HepG2 (cell line): ENCODE measurements around the gene TTLL11. TPM values are rescaled to one million over a fixed set of nuclear protein-coding genes. Genes with fewer than 3 reads are reported as not detected.

ENCODE experiments used
- ATAC-seq: fragments of 200-7000 bp; cut with Tn5 transposase; 3 replicates; pipeline ENCODE4 v1.9.1; 2020; ENCODE audit warnings: mild to moderate bottlenecking, moderate library complexity
- BruUV-seq: library from RNA; stranded (reverse); fragments of 400-500 nt; replicated peaks from 2 replicates; lab custom pipeline; 2021; lab: Mats Ljungman, UMichigan
- CTCF ChIA-PET: fragments of 300-600 bp; formaldehyde crosslinking; extraction: SDS; loops from one replicate; lab custom pipeline; 2021; ENCODE audit warnings: low total read pairs, inconsistent platforms, low intra/inter-chr PET ratio; lab: Yijun Ruan, JAX
- POLR2A ChIA-PET: fragments of 350-600 bp; sonication (Branson Sonifier 250); formaldehyde crosslinking; loops from one replicate; lab custom pipeline; 2020; ENCODE audit warnings: antibody characterized with exemption, inconsistent platforms; lab: Yijun Ruan, JAX
- DNase-seq: peaks from one replicate; pipeline ENCODE4 v3.0.0-alpha.2; 2015; ENCODE audit warnings: low spot score
- FAIRE-seq: peaks from 3 replicates; lab custom pipeline; 2011; peaks lifted over from hg19 to GRCh38; lab: Jason Lieb, UNC
- H2AFZ ChIP-seq: one replicate; pipeline ENCODE4 v1.6.1; 2011; ENCODE audit warnings: low read length, inconsistent platforms
- H3K27ac ChIP-seq: fragments of 300-600 bp; 3 replicates; pipeline ENCODE4 v1.8.0; 2011; ENCODE audit warnings: mixed run types, mild to moderate bottlenecking, mixed read lengths, low read length, inconsistent platforms; ENCODE audit not compliant: insufficient read depth; ENCODE audit errors: extremely low read length
- H3K27me3 ChIP-seq, 2 experiments: fragments of 200-600 bp in 1 of 2; 2 replicates in 1 of 2; 3 replicates in 1 of 2; pipeline versions ENCODE4 v1.6.0 to v1.8.0; 2011; ENCODE audit warnings: low read length in 2 of 2, mild to moderate bottlenecking in 2 of 2, moderate library complexity in 2 of 2, inconsistent platforms in 1 of 2; ENCODE audit not compliant: insufficient read depth in 2 of 2, control insufficient read depth in 1 of 2
- H3K36me3 ChIP-seq, 2 experiments: fragments of 200-600 bp in 1 of 2; replicated peaks in 1 of 2; 2 replicates in 1 of 2; 3 replicates in 1 of 2; pipeline versions ENCODE4 v1.5.1 to v1.8.0; 2011; ENCODE audit warnings: low read length in 2 of 2, inconsistent platforms in 1 of 2; ENCODE audit not compliant: insufficient read depth in 2 of 2, control insufficient read depth in 1 of 2
- H3K4me1 ChIP-seq: 2 replicates; pipeline ENCODE4 v1.5.1; 2012; ENCODE audit warnings: low read length, inconsistent platforms; ENCODE audit not compliant: insufficient read depth
- H3K4me2 ChIP-seq: 2 replicates; pipeline ENCODE4 v1.6.0; 2011; ENCODE audit warnings: low read depth, low read length, inconsistent platforms
- H3K4me3 ChIP-seq, 3 experiments: fragments of 200-600 bp in 1 of 3; sonication (generic), shearing (Covaris generic) in 1 of 3; replicated peaks in 1 of 3; 2 replicates each; pipeline ENCODE4 v1.5.1; 2011 to 2016; ENCODE audit warnings: low read length in 3 of 3, inconsistent platforms in 2 of 3, low read depth in 2 of 3, mild to moderate bottlenecking in 2 of 3, control low read depth in 1 of 3, mixed read lengths in 1 of 3; ENCODE audit not compliant: insufficient read depth in 1 of 3
- H3K79me2 ChIP-seq: one replicate; pipeline ENCODE4 v1.6.1; 2011; ENCODE audit warnings: low read length, inconsistent platforms; ENCODE audit not compliant: insufficient read depth
- H3K9ac ChIP-seq: 2 replicates; pipeline ENCODE4 v1.6.0; 2011; ENCODE audit warnings: mild to moderate bottlenecking, low read depth, low read length, inconsistent platforms; ENCODE audit not compliant: insufficient read depth
- H3K9me3 ChIP-seq: 2 replicates; pipeline ENCODE4 v1.5.1; 2012; ENCODE audit warnings: mild to moderate bottlenecking, low read length
- H4K20me1 ChIP-seq: 2 replicates; pipeline ENCODE4 v1.6.0; 2011; ENCODE audit warnings: inconsistent platforms, mild to moderate bottlenecking, low read length, moderate library complexity; ENCODE audit not compliant: insufficient read depth
- RFXAP ChIP-seq: sonication (generic); formaldehyde crosslinking; IDR thresholded peaks from 2 replicates; pipeline ENCODE4 v1.4.0; 2020; ENCODE audit warnings: missing genetic modification reagents, borderline replicate concordance
- SOX6 ChIP-seq, 2 experiments: fragments of 450-650 bp in 1 of 2; sonication (generic) in 1 of 2; formaldehyde crosslinking in 1 of 2; IDR thresholded peaks; 2 replicates each; pipeline versions ENCODE4 v1.4.0 to v1.6.1; 2017 to 2020; ENCODE audit warnings: antibody characterized with exemption in 1 of 2, mild to moderate bottlenecking in 1 of 2, missing genetic modification reagents in 1 of 2
- TRIM24 ChIP-seq: sonication (generic); formaldehyde crosslinking; IDR thresholded peaks from 2 replicates; pipeline ENCODE4 v1.8.0; 2022; ENCODE audit warnings: mild to moderate bottlenecking, missing genetic modification reagents
- ZNF75D ChIP-seq: sonication (generic); formaldehyde crosslinking; IDR thresholded peaks from 2 replicates; pipeline ENCODE4 v1.8.1; 2023; ENCODE audit warnings: missing genetic modification reagents, mild to moderate bottlenecking, borderline replicate concordance
- WGBS: methylation state at CpG from one replicate; pipeline ENCODE4 v1.1.6; 2017; ENCODE audit warnings: low lambda C conversion rate; 5-methylcytosine and 5-hydroxymethylcytosine counted together
- in situ Hi-C: cut with HindIII; loops from 2 replicates; pipeline ENCODE4 v1.10.0; 2017; ENCODE audit warnings: low pct_unique_long_range_greater_than_20kb; ENCODE audit not compliant: extremely low pct_ligation_motif_present
- intact Hi-C: fragments of 100-400 bp; cut with micrococcal nuclease; formaldehyde crosslinking; loops from one replicate; pipeline ENCODE4 v1.10.0; 2022; ENCODE audit not compliant: unreplicated experiment
- polyA plus RNA-seq, 8 experiments: library from polyadenylated mRNA; depleted of rRNA in 3 of 8; stranded (reverse) in 7 of 8; unstranded in 1 of 8; fragments of >200 nt; fragmentation: Illumina TruSeq in 4 of 8; extraction: Trizol in 4 of 8; gene quantifications; 2 replicates each; pipeline versions ENCODE4 v1.2.1 to v1.2.3, GENCODE V29; 2011 to 2016; ENCODE audit warnings: low read depth in 4 of 8, missing spikeins in 1 of 8, mixed read lengths in 1 of 8; ENCODE audit not compliant: insufficient read depth in 1 of 8
- total RNA-seq, 5 experiments: library from RNA; depleted of rRNA; stranded (reverse); fragments of >200 nt; fragmentation: Illumina TruSeq; extraction: Trizol; gene quantifications; 2 replicates each; pipeline ENCODE4 v1.2.3, GENCODE V29; 2016; ENCODE audit warnings: low read depth in 1 of 5
- TF ChIP-seq, protein P1 (sequence below), 2 experiments: sonication (generic) in 1 of 2; formaldehyde crosslinking in 1 of 2; IDR thresholded peaks; 2 replicates each; pipeline versions ENCODE4 v1.6.1 to v1.9.0; 2014 to 2022; ENCODE audit warnings: antibody characterized with exemption in 1 of 2, borderline replicate concordance in 1 of 2, inconsistent platforms in 1 of 2, low read depth in 1 of 2, missing genetic modification reagents in 1 of 2
- TF ChIP-seq, protein P2 (sequence below): sonication (generic); formaldehyde crosslinking; IDR thresholded peaks from 2 replicates; pipeline ENCODE4 v1.4.0; 2020; ENCODE audit warnings: mild to moderate bottlenecking, missing genetic modification reagents
- TF ChIP-seq, protein P3 (sequence below): sonication (generic); formaldehyde crosslinking; IDR thresholded peaks from 2 replicates; pipeline ENCODE4 v1.8.0; 2022; ENCODE audit warnings: mild to moderate bottlenecking, missing genetic modification reagents

TTLL11 gene
- total and polyA plus RNA-seq, 2 of the 13 experiments (the other 11 are each of a cell fraction or from before 2014, with no cell fraction given): 4.5 to 5.2 TPM

DNA sequence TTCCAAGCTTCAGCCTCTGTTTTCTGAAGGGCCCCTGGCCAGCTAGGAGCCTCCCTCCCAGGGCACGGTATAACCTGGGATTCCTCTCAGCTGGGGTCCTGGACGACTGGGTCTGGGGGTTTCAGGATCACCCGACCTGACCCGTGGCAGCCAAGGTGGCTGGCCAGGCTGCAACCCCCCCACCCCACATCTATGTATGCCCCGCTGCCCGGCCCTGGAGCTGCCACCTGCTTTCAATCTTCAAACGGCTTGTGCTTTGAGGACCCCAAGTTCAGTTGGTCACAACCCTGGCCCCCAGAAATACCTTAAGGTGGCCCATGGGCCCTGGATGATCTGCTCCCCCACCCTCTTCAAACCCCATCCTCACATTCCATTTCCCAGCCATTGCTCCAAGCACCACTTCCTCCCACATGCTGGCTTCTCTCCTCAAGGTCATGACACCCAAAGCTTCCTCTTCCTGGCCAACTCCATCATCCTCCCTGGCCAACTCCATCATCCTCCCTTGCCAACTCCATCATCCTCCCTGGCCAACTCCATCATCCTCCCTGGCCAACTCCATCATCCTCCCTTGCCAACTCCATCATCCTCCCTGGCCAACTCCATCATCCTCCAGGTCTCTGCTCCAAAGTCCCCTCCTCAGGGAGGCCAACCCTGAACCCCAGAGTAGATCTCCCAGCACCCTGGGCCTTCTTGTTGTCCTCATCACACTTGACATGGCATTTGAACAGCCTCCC lies 17.2 kb upstream of the TTLL11 start:
- H3K4me3 ChIP-seq: no peak overlapping the region
- H2AFZ ChIP-seq: no peak overlapping the region
- in situ Hi-C loops (no loop called here), intact Hi-C loops (no loop called here)
- CTCF ChIA-PET: no interaction called here
- TF ChIP-seq, protein P1, sequence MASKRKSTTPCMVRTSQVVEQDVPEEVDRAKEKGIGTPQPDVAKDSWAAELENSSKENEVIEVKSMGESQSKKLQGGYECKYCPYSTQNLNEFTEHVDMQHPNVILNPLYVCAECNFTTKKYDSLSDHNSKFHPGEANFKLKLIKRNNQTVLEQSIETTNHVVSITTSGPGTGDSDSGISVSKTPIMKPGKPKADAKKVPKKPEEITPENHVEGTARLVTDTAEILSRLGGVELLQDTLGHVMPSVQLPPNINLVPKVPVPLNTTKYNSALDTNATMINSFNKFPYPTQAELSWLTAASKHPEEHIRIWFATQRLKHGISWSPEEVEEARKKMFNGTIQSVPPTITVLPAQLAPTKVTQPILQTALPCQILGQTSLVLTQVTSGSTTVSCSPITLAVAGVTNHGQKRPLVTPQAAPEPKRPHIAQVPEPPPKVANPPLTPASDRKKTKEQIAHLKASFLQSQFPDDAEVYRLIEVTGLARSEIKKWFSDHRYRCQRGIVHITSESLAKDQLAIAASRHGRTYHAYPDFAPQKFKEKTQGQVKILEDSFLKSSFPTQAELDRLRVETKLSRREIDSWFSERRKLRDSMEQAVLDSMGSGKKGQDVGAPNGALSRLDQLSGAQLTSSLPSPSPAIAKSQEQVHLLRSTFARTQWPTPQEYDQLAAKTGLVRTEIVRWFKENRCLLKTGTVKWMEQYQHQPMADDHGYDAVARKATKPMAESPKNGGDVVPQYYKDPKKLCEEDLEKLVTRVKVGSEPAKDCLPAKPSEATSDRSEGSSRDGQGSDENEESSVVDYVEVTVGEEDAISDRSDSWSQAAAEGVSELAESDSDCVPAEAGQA (IDR thresholded peaks at IDR 0.05; ENCODE audit: low read depth): no peak
- TF ChIP-seq, protein P1 (CRISPR knock-in tag; IDR thresholded peaks at IDR 0.05; ENCODE audit: borderline replicate concordance): no peak
- TF ChIP-seq TRIM24 (CRISPR knock-in tag): no peak
- no peak for TF ChIP-seq RFXAP (CRISPR knock-in tag)
- no peak for TF ChIP-seq SOX6 (IDR thresholded peaks at IDR 0.05)
- TF ChIP-seq SOX6 (CRISPR knock-in tag; IDR thresholded peaks at IDR 0.05): no peak
- no peak for TF ChIP-seq ZNF75D (CRISPR knock-in tag)
- TF ChIP-seq, protein P2, sequence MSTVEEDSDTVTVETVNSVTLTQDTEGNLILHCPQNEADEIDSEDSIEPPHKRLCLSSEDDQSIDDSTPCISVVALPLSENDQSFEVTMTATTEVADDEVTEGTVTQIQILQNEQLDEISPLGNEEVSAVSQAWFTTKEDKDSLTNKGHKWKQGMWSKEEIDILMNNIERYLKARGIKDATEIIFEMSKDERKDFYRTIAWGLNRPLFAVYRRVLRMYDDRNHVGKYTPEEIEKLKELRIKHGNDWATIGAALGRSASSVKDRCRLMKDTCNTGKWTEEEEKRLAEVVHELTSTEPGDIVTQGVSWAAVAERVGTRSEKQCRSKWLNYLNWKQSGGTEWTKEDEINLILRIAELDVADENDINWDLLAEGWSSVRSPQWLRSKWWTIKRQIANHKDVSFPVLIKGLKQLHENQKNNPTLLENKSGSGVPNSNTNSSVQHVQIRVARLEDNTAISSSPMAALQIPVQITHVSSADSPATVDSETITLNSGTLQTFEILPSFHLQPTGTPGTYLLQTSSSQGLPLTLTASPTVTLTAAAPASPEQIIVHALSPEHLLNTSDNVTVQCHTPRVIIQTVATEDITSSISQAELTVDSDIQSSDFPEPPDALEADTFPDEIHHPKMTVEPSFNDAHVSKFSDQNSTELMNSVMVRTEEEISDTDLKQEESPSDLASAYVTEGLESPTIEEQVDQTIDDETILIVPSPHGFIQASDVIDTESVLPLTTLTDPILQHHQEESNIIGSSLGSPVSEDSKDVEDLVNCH (CRISPR knock-in tag): no peak
- TF ChIP-seq, protein P3, sequence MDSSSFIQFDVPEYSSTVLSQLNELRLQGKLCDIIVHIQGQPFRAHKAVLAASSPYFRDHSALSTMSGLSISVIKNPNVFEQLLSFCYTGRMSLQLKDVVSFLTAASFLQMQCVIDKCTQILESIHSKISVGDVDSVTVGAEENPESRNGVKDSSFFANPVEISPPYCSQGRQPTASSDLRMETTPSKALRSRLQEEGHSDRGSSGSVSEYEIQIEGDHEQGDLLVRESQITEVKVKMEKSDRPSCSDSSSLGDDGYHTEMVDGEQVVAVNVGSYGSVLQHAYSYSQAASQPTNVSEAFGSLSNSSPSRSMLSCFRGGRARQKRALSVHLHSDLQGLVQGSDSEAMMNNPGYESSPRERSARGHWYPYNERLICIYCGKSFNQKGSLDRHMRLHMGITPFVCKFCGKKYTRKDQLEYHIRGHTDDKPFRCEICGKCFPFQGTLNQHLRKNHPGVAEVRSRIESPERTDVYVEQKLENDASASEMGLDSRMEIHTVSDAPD (CRISPR knock-in tag): no peak
- no peaks in the 10 kb centered on the region for H3K9me3 ChIP-seq
- DNase-seq: no peak
- no TSS peak for BruUV-seq
- POLR2A ChIA-PET: no interaction called here
- H4K20me1 ChIP-seq: no peaks in the 10 kb centered on the region
- H3K4me1 ChIP-seq: no peaks in the 10 kb centered on the region
- no peak for ATAC-seq
- no peak overlapping the region for H3K4me2 ChIP-seq
- H3K9ac ChIP-seq: no peak overlapping the region
- no peaks in the 10 kb centered on the region for H3K79me2 ChIP-seq
- no peak overlapping the region for H3K27ac ChIP-seq
- no peak for FAIRE-seq
- no peaks in the 10 kb centered on the region for H3K36me3 ChIP-seq
- WGBS: 4% methylated on average over 5 of the region's 7 CpGs
- H3K27me3 ChIP-seq: peaks cover 0 to 3% of the 10 kb centered on the region in 2 experiments; a peak in 1 of 5 replicates
